A673 (cell line): ENCODE data around the gene ANKRD16.
"Not testable (repeated sequence)": the region's sequence is repeated elsewhere in the genome, so short reads cannot be mapped to it uniquely, and the experiment has no call there.

Experiments
- EZH2 ChIP-seq: fragments of 200-600 bp; sonication (generic); IDR thresholded peaks from 2 replicates; pipeline ENCODE4 v1.6.1; 2017; ENCODE audit warnings: borderline replicate concordance, low read depth, mild to moderate bottlenecking, mixed read lengths, antibody characterized with exemption, low read length; ENCODE audit not compliant: poor library complexity, severe bottlenecking
- TF ChIP-seq, protein P1 (sequence below): fragments of 300-800, 200-600 bp; sonication (generic); conservative IDR thresholded peaks from 2 replicates; pipeline ENCODE4 v1.5.1; 2017; ENCODE audit warnings: low read depth, mild to moderate bottlenecking, antibody characterized with exemption, low read length, moderate library complexity, mixed read lengths

GRCh38 chr10:5877041-5877440 is 12.7 kb downstream of the ANKRD16 start:
- TF ChIP-seq EZH2 = not testable (repeated sequence)
- TF ChIP-seq, protein P1, sequence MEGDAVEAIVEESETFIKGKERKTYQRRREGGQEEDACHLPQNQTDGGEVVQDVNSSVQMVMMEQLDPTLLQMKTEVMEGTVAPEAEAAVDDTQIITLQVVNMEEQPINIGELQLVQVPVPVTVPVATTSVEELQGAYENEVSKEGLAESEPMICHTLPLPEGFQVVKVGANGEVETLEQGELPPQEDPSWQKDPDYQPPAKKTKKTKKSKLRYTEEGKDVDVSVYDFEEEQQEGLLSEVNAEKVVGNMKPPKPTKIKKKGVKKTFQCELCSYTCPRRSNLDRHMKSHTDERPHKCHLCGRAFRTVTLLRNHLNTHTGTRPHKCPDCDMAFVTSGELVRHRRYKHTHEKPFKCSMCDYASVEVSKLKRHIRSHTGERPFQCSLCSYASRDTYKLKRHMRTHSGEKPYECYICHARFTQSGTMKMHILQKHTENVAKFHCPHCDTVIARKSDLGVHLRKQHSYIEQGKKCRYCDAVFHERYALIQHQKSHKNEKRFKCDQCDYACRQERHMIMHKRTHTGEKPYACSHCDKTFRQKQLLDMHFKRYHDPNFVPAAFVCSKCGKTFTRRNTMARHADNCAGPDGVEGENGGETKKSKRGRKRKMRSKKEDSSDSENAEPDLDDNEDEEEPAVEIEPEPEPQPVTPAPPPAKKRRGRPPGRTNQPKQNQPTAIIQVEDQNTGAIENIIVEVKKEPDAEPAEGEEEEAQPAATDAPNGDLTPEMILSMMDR = not testable (repeated sequence)
